Natural killer cell treated with Interleukin-12 subunit alpha and Interleukin-12 subunit beta and Interleukin-15 and Interleukin-18, amount 100 ng/mL, for 72 hours (primary cell): ENCODE measurements around the gene GNRHR. TPM values are rescaled to one million over a fixed set of nuclear protein-coding genes. Genes with fewer than 3 reads are reported as not detected.

ENCODE experiments used
- ATAC-seq, 2 donors: fragments of 150-1000 bp; cut with Tn5 transposase in 1 of 2; sonication (Bioruptor Pico), chemical (Tn5 transposase) in 1 of 2; 2 replicates each; pipeline ENCODE4 v1.10.0; 2021
- DNase-seq: peaks from one replicate; pipeline ENCODE4 v3.0.0; 2022; ENCODE audit warnings: low spot score
- H3K27ac Mint-ChIP-seq, 2 donors: 1 replicate in 1 of 2; 2 replicates in 1 of 2; pipeline ENCODE4 v1.8.0; 2022; ENCODE audit warnings: mixed read lengths in 2 of 2, mild to moderate bottlenecking in 1 of 2, moderate library complexity in 1 of 2
- H3K27me3 Mint-ChIP-seq, 2 donors: 1 replicate in 1 of 2; 2 replicates in 1 of 2; pipeline ENCODE4 v1.8.0; 2022; ENCODE audit warnings: mixed read lengths in 2 of 2
- H3K36me3 Mint-ChIP-seq: one replicate; pipeline ENCODE4 v1.8.0; 2022; ENCODE audit warnings: mixed read lengths
- H3K4me1 Mint-ChIP-seq, 2 donors: 1 replicate in 1 of 2; 2 replicates in 1 of 2; pipeline ENCODE4 v1.8.0; 2022; ENCODE audit warnings: low read depth in 2 of 2, mixed read lengths in 2 of 2, mild to moderate bottlenecking in 1 of 2
- H3K4me3 Mint-ChIP-seq: one replicate; pipeline ENCODE4 v1.8.0; 2022; ENCODE audit warnings: mixed read lengths
- H3K9me3 Mint-ChIP-seq: 2 replicates; pipeline ENCODE4 v1.8.0; 2022; ENCODE audit warnings: mixed read lengths
- total RNA-seq, 2 donors: library from RNA; stranded (reverse); gene quantifications; one replicate each; pipeline ENCODE4 v1.2.3, GENCODE V29; 2022

The GNRHR gene
- total RNA-seq, 2 donors from 2014 or later = not detected

GRCh38 chr4:67701517-67701850 lies 52.7 kb downstream of the GNRHR start:
- H3K36me3 Mint-ChIP-seq = peaks cover 23% of the 10 kb centered on the region
- H3K4me3 Mint-ChIP-seq = peak overlapping the region; percentile 98
- no peak for ATAC-seq
- H3K9me3 Mint-ChIP-seq = no peaks in the 10 kb centered on the region
- H3K27me3 Mint-ChIP-seq = no peaks in the 10 kb centered on the region
- peaks cover 39 to 42% of the 10 kb centered on the region in 2 donors for H3K4me1 Mint-ChIP-seq
- DNase-seq = no peak
- peak overlapping the region; percentile 94 for H3K27ac Mint-ChIP-seq

GRCh38 chr4:67700738-67701516 lies 53.3 kb downstream of the GNRHR start, which contains the start of gene UBA6:
TSS of gene UBA6 (minus strand) at chr4:67701155. CDS start at chr4:67701119, 36 bp downstream.
- peaks cover 38 to 39% of the 10 kb centered on the region in 2 donors for H3K4me1 Mint-ChIP-seq
- no peaks in the 10 kb centered on the region for H3K9me3 Mint-ChIP-seq
- no peaks in the 10 kb centered on the region for H3K27me3 Mint-ChIP-seq
- ATAC-seq (peak; percentile 99 to 100), DNase-seq (peak; percentile 98)
- peaks cover 18% of the 10 kb centered on the region for H3K36me3 Mint-ChIP-seq
- H3K4me3 Mint-ChIP-seq = peak within 1 kb of the TSS; percentile 98
- H3K27ac Mint-ChIP-seq = peak within 1 kb of the TSS; percentile 94

GRCh38 chr4:67700116-67700737 lies 54.0 kb downstream of the GNRHR start:
- DNase-seq = no peak
- Mint-ChIP-seq H3K9me3 (no peaks in the 10 kb centered on the region), H3K27ac (peak overlapping the region; percentile 94), H3K36me3 (peaks cover 15% of the 10 kb centered on the region), H3K4me1 (peaks cover 33 to 37% of the 10 kb centered on the region in 2 donors), H3K4me3 (peak overlapping the region; percentile 98), H3K27me3 (no peaks in the 10 kb centered on the region)
- ATAC-seq = no peak

DNA sequence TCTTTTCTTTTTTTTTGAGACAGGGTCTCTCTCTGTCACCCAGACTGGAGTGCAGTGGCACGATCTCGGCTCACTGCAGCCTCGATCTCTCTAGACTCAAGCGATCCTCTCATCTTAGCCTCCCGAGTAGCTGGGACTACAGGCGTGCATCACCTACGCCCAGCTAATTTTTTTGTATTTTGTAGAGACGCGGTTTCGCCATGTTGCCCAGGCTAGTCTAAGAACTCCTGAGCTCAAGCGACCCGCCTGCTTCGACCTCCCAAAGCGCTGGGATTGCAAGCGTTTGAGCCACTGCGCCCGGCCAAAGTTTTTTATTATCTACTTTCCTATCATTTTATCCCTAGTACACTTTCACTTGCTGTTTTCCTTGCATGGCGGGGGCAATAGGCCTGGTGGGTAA lies 54.6 kb downstream of the GNRHR start:
- peaks cover 29 to 32% of the 10 kb centered on the region in 2 donors for H3K4me1 Mint-ChIP-seq
- ATAC-seq = no peak
- H3K4me3 Mint-ChIP-seq = peak overlapping the region; percentile 98
- DNase-seq = no peak
- peaks cover 14% of the 10 kb centered on the region for H3K36me3 Mint-ChIP-seq
- no peaks in the 10 kb centered on the region for H3K9me3 Mint-ChIP-seq
- peak overlapping the region; percentile 94 for H3K27ac Mint-ChIP-seq
- H3K27me3 Mint-ChIP-seq = no peaks in the 10 kb centered on the region

GRCh38 chr4:67697860-67698687 lies 56.1 kb downstream of the GNRHR start:
- H3K36me3 Mint-ChIP-seq = peaks cover 10% of the 10 kb centered on the region
- H3K4me3 Mint-ChIP-seq = no peak overlapping the region
- no peaks in the 10 kb centered on the region for H3K27me3 Mint-ChIP-seq
- DNase-seq (no peak), ATAC-seq (no peak)
- no peak overlapping the region for H3K27ac Mint-ChIP-seq
- no peaks in the 10 kb centered on the region for H3K9me3 Mint-ChIP-seq
- H3K4me1 Mint-ChIP-seq = peaks cover 19 to 22% of the 10 kb centered on the region in 2 donors

- Mint-ChIP-seq H3K27ac (no peak overlapping the region), H3K27me3 (no peaks in the 10 kb centered on the region), H3K4me3 (no peak overlapping the region), H3K4me1 (peaks cover 20 to 26% of the 10 kb centered on the region in 2 donors), H3K9me3 (no peaks in the 10 kb centered on the region), H3K36me3 (peaks cover 23% of the 10 kb centered on the region)
- ATAC-seq (no peak), DNase-seq (no peak)
These were observed 58.1 kb downstream of the GNRHR start for GRCh38 chr4:67696061-67696460.

- ATAC-seq = no peak
- H3K36me3 Mint-ChIP-seq = peaks cover 34% of the 10 kb centered on the region
These were observed 59.5 kb downstream of the GNRHR start for GRCh38 chr4:67694662-67695061.

DNA sequence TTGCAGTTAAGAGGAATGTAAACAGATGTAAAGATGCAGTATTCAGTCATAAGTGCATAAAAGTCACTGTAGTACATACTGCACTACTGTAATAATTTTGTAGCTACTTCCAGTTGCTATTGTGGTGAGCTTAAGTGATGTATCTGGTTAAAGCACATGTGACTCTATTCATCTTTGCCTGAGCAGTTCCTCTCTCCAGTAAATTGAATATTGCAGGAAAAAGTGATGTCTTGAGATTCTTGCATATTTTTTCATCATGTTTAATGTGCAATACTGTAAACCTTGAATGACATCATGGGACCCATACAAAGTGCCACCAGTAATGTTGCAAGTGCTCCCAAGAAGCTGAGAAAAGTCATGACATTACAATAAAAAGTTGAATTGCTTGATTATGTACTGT lies 62.9 kb downstream of the GNRHR start:
- H3K4me3 Mint-ChIP-seq = no peak overlapping the region
- H3K27me3 Mint-ChIP-seq = no peaks in the 10 kb centered on the region
- no peaks in the 10 kb centered on the region for H3K9me3 Mint-ChIP-seq
- no peak for ATAC-seq
- no peak overlapping the region for H3K27ac Mint-ChIP-seq
- H3K4me1 Mint-ChIP-seq = peaks cover 16 to 39% of the 10 kb centered on the region in 2 donors
- H3K36me3 Mint-ChIP-seq = peaks cover 43% of the 10 kb centered on the region
- no peak for DNase-seq

More at GRCh38 chr4:67694662-67695061, 59.5 kb downstream of the GNRHR start:
- Mint-ChIP-seq H3K9me3 (no peaks in the 10 kb centered on the region), H3K4me1 (peaks cover 19 to 36% of the 10 kb centered on the region in 2 donors), H3K27ac (no peak overlapping the region), H3K27me3 (no peaks in the 10 kb centered on the region), H3K4me3 (no peak overlapping the region)
- no peak for DNase-seq

Other genes with a start within 250 kb of the GNRHR start
- gene CENPC, start 208.9 kb downstream of the GNRHR start, total RNA-seq = 10 to 100 TPM; 31.5 to 43.5 TPM
- 1 to 10 TPM; 7.5 to 9.6 TPM for gene STAP1, start 195.7 kb downstream of the GNRHR start, total RNA-seq
- gene UBA6, start 53.2 kb downstream of the GNRHR start, total RNA-seq = 10 to 100 TPM; 77.8 to 90.9 TPM
- not detected for gene TMPRSS11D, start 129.6 kb upstream of the GNRHR start, total RNA-seq
- gene TMPRSS11A, start 209.1 kb upstream of the GNRHR start, total RNA-seq = not detected